GM10266 (cell line): ENCODE data around the gene CADM1.

ENCODE experiments used
- DNase-seq: peaks from one replicate; pipeline ENCODE4 v3.0.0; 2012; ENCODE audit errors: extremely low spot score
- TF ChIP-seq, protein P1 (sequence below): IDR thresholded peaks from 2 replicates; pipeline ENCODE4 v1.5.1; 2012; ENCODE audit warnings: mild to moderate bottlenecking, low read depth; ENCODE audit not compliant: control insufficient read depth, insufficient read depth; ENCODE audit errors: missing control alignments

The CADM1 gene

DNA sequence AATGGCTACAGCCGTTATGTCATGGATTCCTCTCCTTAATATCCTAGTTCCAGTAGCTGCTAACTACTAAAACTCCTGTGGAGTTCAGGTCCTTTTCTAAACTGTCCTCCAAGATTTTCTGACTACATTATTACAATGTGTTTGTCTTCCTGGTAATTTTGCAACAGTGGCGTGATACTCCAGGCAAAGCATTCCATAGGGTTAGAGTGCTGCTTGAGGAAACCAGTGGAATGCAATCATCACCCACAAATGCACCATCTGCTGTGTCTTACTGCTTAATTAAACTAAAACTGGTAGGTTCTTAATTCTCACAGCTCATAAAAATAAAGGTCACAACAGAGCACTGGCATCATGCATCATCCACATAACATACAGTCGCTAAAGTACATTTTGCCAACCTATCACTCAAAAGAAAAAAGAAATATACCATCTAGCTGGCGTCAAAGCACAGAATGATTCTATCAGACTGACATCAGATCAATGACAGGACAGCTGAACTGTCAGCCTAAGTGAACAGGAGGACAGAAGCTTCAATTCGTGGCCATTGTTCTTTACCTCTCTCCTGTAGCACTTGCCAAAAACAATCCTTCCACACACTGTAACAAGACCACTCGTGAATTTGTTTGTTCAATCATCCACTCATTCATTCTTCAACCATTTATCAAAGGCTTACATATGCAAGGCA is 182.5 kb downstream of the CADM1 start:
- TF ChIP-seq, protein P1, sequence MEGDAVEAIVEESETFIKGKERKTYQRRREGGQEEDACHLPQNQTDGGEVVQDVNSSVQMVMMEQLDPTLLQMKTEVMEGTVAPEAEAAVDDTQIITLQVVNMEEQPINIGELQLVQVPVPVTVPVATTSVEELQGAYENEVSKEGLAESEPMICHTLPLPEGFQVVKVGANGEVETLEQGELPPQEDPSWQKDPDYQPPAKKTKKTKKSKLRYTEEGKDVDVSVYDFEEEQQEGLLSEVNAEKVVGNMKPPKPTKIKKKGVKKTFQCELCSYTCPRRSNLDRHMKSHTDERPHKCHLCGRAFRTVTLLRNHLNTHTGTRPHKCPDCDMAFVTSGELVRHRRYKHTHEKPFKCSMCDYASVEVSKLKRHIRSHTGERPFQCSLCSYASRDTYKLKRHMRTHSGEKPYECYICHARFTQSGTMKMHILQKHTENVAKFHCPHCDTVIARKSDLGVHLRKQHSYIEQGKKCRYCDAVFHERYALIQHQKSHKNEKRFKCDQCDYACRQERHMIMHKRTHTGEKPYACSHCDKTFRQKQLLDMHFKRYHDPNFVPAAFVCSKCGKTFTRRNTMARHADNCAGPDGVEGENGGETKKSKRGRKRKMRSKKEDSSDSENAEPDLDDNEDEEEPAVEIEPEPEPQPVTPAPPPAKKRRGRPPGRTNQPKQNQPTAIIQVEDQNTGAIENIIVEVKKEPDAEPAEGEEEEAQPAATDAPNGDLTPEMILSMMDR, result no peak
- no peak for DNase-seq

DNA sequence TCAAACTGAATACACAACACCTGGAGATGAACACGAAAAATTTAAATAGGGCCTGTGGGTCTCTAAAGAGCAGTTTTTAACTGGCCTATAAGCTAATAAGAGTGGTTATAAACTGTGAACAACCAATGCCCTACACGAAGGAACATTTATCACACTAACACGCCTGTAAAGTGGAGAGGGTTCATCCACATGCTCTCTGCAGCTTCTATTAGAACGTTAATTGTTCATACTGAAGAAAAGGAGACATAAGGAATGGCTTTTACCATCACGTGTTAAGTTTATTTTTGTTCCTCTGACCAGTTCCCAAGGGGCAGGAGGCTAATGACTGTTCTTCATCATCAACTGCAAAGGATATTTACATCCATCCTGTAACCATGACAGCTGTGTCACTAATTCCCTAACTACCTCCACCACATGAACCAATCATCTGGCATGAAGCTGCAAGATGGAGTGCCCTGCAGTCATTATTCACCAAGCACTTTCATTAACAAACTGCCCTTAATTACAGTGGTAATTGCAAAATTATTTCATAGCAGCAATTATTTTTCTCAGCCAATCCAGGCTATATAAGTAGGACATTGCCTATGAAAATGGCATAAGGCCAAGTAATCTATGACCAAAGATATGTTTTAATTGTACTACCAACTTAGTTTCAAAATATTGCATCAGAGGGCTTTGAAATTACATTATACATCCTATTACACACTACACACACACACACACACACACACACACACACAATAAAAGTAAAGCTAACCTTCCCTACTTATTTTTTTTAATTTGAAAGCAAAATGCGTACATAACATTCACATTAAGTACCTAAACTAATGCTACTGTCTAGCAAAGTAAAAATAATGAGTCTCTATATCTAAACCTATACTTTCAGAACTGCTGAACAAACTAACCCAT is 186.7 kb downstream of the CADM1 start:
- DNase-seq, result no peak
- TF ChIP-seq, protein P1, result no peak

DNA sequence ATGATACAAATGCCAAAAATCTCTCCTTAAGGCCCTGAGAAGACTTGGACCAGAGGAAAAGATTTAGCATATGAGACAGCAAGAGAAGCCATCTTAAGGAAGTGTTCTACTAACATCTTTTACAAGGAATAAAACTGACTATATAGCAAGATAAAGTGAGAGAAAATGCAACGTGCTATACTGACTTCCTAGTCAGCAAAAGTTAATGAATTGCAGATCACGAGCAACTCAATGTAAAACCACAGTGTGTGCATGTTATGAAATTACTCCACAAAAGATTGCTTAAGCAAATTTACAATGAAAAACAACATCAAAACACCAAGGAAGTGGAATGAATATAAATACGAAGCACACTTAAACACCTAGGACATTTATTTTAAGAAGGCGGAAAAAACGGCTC is 187.5 kb downstream of the CADM1 start:
- no peak for DNase-seq
- TF ChIP-seq, protein P1, result no peak

DNA sequence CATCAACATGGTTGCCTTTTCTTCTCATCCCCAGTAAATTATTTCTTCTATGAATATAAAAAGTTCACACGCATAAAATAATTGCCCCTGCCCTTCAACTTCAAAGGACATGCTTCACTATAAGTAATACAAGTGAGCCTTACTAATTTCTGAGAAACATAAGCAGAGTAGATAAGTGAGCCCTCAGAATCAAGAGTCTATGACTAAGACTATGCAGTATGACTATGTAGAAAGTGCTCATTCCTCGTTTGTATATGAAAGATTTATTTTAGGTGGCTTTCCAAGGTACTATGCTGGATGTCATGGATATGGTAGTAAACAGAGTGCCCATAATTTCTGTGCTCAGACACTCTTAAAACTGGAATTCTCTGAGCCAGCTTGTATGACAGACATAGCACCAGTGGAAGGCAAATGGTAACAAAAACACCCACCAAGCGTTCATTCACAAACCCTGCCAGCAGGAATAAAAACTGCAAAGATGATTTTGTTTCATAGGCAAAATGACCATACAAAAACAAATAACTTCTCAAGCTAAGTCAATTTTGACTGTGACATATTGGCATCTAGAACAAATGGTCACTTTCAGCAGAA is 189.8 kb downstream of the CADM1 start:
- TF ChIP-seq, protein P1, result no peak
- no peak for DNase-seq

DNA sequence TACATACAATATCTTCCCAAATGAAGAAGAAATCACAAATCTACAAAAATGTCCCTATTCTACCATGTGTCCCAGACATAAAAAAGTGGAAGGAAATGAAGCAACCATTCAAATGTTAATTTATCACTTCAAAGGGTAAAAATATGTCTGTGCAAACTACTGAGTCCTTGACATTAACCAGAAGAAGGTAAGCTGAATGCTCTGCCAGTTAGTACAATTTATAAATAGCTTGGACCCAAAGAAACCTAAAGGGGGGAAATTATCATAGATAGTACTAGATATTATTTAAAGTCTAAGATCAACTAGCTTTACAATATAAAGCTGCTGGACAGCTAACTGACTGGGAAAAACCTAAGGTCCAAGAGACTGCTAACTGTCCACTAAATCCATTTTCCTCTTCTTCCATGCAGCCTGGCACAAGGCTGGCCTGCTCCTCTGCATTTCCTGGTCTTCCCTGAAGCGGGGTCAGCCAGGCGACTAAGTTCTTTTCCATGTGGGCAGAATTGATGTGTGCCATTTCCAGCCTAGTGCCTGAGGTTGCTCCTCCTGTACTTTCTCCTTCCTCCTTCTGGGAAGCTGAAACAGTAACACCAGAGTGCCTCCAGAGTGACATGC is 190.9 kb downstream of the CADM1 start:
- TF ChIP-seq, protein P1, result no peak
- DNase-seq, result no peak

DNA sequence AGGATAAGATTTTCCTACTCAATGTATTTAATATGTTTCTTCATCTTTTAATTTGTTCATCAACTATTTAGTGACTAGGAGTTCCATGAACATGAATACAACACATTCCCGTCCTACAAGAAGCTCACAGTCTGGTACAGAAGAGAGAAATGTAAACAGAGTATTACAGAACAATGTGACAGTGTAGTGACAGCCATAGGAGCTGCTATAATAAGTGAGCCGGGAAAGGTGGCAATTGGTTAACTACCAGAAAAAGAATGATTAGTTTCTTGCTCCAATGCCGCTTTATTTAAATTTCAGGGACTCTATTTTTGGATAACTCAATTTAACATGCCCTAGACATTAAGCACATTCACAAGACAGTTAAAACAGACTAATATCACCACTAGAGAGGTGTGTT is 192.3 kb downstream of the CADM1 start:
- TF ChIP-seq, protein P1, result no peak
- no peak for DNase-seq
